ENCODE results near the gene NRN1L.

NRN1L gene

DNA sequence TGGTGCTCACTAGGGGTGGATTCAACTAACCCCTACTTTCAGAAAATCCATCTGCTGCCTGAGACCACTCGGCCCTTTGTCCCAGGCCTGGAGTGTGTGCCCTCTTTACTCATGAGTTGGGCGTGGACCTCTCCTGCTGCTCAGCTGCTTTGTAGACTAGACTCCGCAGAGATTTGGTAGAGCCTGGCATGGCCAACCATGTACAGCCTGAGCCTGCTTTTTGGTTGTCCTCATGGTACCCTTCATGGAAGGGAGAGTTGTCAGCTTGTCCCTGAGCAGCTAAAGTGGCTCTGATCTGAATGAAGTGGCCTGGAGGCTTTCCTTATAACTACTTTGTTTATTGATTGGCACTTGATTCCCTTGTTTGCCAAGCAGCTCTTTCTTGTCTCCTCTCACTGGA, 10.3 kb upstream of the NRN1L start:
- DNase-seq (no peak), ATAC-seq (ENCODE audit: insufficient read depth, low read depth) (no peak)
- Histone ChIP-seq H3K4me1 (ENCODE audit: insufficient read depth, low read length) (peaks cover 33% of the 10 kb centered on the region), H3K79me2 (ENCODE audit: insufficient read depth, low read length) (peaks cover 45% of the 10 kb centered on the region), H3K27ac (ENCODE audit: low read length) (peak overlapping the region; percentile 85; the same call in 1 of the 2 replicates), H3K27me3 (ENCODE audit: insufficient read depth, low read length, poor library complexity) (no peaks in the 10 kb centered on the region), H2AFZ (ENCODE audit: low read depth, low read length) (no peak overlapping the region), H3K36me3 (ENCODE audit: insufficient read depth, low read length) (peaks cover 77% of the 10 kb centered on the region), H3K9me3 (ENCODE audit: insufficient read depth, low read length, severe bottlenecking) (no peaks in the 10 kb centered on the region), H3K9ac (ENCODE audit: low read depth, low read length) (peak overlapping the region; percentile 86), H3K4me2 (ENCODE audit: insufficient read depth, low read length) (peak overlapping the region; percentile 88), H3K4me3 (ENCODE audit: low read depth in 1 of 2, low read length in 2 of 2) (peak overlapping the region in 1 of 2 experiments; percentile 95; a peak in 3 of 4 replicates), H4K20me1 (ENCODE audit: insufficient read depth, low read length) (peaks cover 51% of the 10 kb centered on the region)
- TF ChIP-seq, protein P1, sequence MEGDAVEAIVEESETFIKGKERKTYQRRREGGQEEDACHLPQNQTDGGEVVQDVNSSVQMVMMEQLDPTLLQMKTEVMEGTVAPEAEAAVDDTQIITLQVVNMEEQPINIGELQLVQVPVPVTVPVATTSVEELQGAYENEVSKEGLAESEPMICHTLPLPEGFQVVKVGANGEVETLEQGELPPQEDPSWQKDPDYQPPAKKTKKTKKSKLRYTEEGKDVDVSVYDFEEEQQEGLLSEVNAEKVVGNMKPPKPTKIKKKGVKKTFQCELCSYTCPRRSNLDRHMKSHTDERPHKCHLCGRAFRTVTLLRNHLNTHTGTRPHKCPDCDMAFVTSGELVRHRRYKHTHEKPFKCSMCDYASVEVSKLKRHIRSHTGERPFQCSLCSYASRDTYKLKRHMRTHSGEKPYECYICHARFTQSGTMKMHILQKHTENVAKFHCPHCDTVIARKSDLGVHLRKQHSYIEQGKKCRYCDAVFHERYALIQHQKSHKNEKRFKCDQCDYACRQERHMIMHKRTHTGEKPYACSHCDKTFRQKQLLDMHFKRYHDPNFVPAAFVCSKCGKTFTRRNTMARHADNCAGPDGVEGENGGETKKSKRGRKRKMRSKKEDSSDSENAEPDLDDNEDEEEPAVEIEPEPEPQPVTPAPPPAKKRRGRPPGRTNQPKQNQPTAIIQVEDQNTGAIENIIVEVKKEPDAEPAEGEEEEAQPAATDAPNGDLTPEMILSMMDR (IDR thresholded peaks at IDR 0.05; ENCODE audit: borderline replicate concordance, extremely low read depth, low read length, poor library complexity, severe bottlenecking): no peak
- TF ChIP-seq EZH2 (IDR thresholded peaks at IDR 0.05; ENCODE audit: borderline replicate concordance, low read depth, low read length, severe bottlenecking): no peak

DNA sequence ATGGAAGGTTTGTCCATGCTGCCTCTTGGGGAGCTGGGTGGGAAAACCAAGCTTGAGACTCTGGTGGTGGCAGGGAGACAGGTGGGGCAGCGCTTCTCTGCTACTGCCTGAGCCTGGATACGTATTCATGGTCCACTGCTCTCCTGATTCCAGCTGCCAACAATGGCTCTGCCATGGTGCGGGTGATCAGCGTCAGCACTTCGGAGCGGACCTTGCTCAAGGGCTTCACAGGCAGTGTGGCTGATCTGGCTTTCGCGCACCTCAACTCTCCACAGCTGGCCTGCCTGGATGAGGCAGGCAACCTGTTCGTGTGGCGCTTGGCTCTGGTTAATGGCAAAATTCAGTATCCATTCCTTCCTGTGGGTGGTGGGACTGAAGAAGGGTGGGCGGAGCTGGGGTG, 7.6 kb upstream of the NRN1L start:
- Histone ChIP-seq H3K9ac (ENCODE audit: low read depth, low read length) (no peak overlapping the region), H3K4me1 (ENCODE audit: insufficient read depth, low read length) (peaks cover 32% of the 10 kb centered on the region), H2AFZ (ENCODE audit: low read depth, low read length) (no peak overlapping the region), H3K4me3 (ENCODE audit: low read depth in 1 of 2, low read length in 2 of 2) (no peak overlapping the region), H3K4me2 (ENCODE audit: insufficient read depth, low read length) (no peak overlapping the region), H3K27ac (ENCODE audit: low read length) (no peak overlapping the region), H3K36me3 (ENCODE audit: insufficient read depth, low read length) (peaks cover 79% of the 10 kb centered on the region), H3K9me3 (ENCODE audit: insufficient read depth, low read length, severe bottlenecking) (no peaks in the 10 kb centered on the region), H3K79me2 (ENCODE audit: insufficient read depth, low read length) (peaks cover 45% of the 10 kb centered on the region), H3K27me3 (ENCODE audit: insufficient read depth, low read length, poor library complexity) (no peaks in the 10 kb centered on the region), H4K20me1 (ENCODE audit: insufficient read depth, low read length) (peaks cover 59% of the 10 kb centered on the region)
- TF ChIP-seq, protein P1 (IDR thresholded peaks at IDR 0.05; ENCODE audit: borderline replicate concordance, extremely low read depth, low read length, poor library complexity, severe bottlenecking): no peak
- no peak for TF ChIP-seq EZH2 (IDR thresholded peaks at IDR 0.05; ENCODE audit: borderline replicate concordance, low read depth, low read length, severe bottlenecking)
- ATAC-seq (ENCODE audit: insufficient read depth, low read depth) (no peak), DNase-seq (no peak)

DNA sequence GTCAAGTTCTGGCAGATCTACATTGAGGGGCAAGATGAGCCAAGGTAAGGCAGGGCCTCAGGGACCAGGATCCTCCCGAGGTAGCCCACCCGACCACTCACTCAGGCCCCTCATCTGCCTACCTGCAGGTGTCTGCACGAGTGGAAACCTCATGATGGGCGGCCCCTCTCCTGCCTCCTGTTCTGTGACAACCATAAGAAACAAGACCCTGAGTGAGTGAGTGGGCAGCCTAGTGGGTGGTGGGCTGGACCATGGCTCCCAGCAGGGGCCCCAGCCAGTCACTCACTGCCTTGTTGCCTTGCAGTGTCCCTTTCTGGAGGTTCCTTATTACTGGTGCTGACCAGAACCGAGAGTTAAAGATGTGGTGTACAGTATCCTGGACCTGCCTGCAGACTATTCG, 6.5 kb upstream of the NRN1L start:
- peaks cover 25% of the 10 kb centered on the region for H3K4me1 ChIP-seq (ENCODE audit: insufficient read depth, low read length)

More for the DNA sequence above, 6.5 kb upstream of the NRN1L start:
- Histone ChIP-seq H3K4me2 (ENCODE audit: insufficient read depth, low read length) (no peak overlapping the region), H3K27me3 (ENCODE audit: insufficient read depth, low read length, poor library complexity) (no peaks in the 10 kb centered on the region), H3K9me3 (ENCODE audit: insufficient read depth, low read length, severe bottlenecking) (no peaks in the 10 kb centered on the region), H3K27ac (ENCODE audit: low read length) (no peak overlapping the region), H4K20me1 (ENCODE audit: insufficient read depth, low read length) (peaks cover 60% of the 10 kb centered on the region), H3K79me2 (ENCODE audit: insufficient read depth, low read length) (peaks cover 41% of the 10 kb centered on the region), H3K9ac (ENCODE audit: low read depth, low read length) (no peak overlapping the region), H3K36me3 (ENCODE audit: insufficient read depth, low read length) (peaks cover 89% of the 10 kb centered on the region), H3K4me3 (ENCODE audit: low read depth in 1 of 2, low read length in 2 of 2) (no peak overlapping the region), H2AFZ (ENCODE audit: low read depth, low read length) (no peak overlapping the region)
- DNase-seq (no peak), ATAC-seq (ENCODE audit: insufficient read depth, low read depth) (no peak)
- TF ChIP-seq EZH2 (IDR thresholded peaks at IDR 0.05; ENCODE audit: borderline replicate concordance, low read depth, low read length, severe bottlenecking): no peak
- TF ChIP-seq, protein P1 (IDR thresholded peaks at IDR 0.05; ENCODE audit: borderline replicate concordance, extremely low read depth, low read length, poor library complexity, severe bottlenecking): no peak
